SK-N-SH treated with all-trans-retinoic acid at 6 μM for 48 hours (cell line): ENCODE results near the gene BRD4.
A peak's percentile ranks its signal among the peaks of the same experiment; 100 is the strongest.

Experiments used
- ATAC-seq: fragments of 200-7000 bp; cut with Tn5 transposase; 3 replicates; pipeline ENCODE4 v1.9.1; 2020; ENCODE audit warnings: mild to moderate bottlenecking, moderate library complexity
- CSDC2 ChIP-seq: fragments of 250-450 bp; sonication (Bioruptor Pico); IDR thresholded peaks from 2 replicates; pipeline ENCODE4 v1.5.0; 2020; ENCODE audit warnings: mild to moderate bottlenecking, moderate library complexity
- ESRRG ChIP-seq: fragments of 250-450 bp; sonication (Bioruptor Pico); IDR thresholded peaks from 2 replicates; pipeline ENCODE4 v1.6.1; 2021; ENCODE audit warnings: mild to moderate bottlenecking
- OSR1 ChIP-seq: fragments of 250-450 bp; sonication (Bioruptor Pico); IDR thresholded peaks from 2 replicates; pipeline ENCODE4 v1.8.0; 2022; ENCODE audit warnings: moderate library complexity, mild to moderate bottlenecking, inconsistent platforms
- PATZ1 ChIP-seq: fragments of 250-450 bp; sonication (Bioruptor Pico); IDR thresholded peaks from 2 replicates; pipeline ENCODE4 v1.8.0; 2020; ENCODE audit warnings: mild to moderate bottlenecking, moderate library complexity, borderline replicate concordance
- POU6F1 ChIP-seq: fragments of 250-450 bp; sonication (Bioruptor Pico); IDR thresholded peaks from 2 replicates; pipeline ENCODE4 v1.8.0; 2021; ENCODE audit warnings: low read depth, mild to moderate bottlenecking, moderate library complexity, borderline replicate concordance
- PPARA ChIP-seq: fragments of 250-450 bp; sonication (Bioruptor Pico); IDR thresholded peaks from 2 replicates; pipeline ENCODE4 v1.5.0; 2020; ENCODE audit warnings: mild to moderate bottlenecking, borderline replicate concordance
- RARB ChIP-seq: fragments of 250-450 bp; sonication (Bioruptor Pico); IDR thresholded peaks from 2 replicates; pipeline ENCODE4 v1.8.0; 2021; ENCODE audit warnings: mild to moderate bottlenecking, moderate library complexity
- SNAI2 ChIP-seq: fragments of 250-450 bp; sonication (Bioruptor Pico); IDR thresholded peaks from 2 replicates; pipeline ENCODE4 v1.5.0; 2020; ENCODE audit warnings: mild to moderate bottlenecking, moderate library complexity
- TOX ChIP-seq: fragments of 250-450 bp; sonication (Bioruptor Pico); IDR thresholded peaks from 2 replicates; pipeline ENCODE4 v1.8.0; 2021; ENCODE audit warnings: mild to moderate bottlenecking, moderate library complexity, borderline replicate concordance
- TSHZ2 ChIP-seq: fragments of 250-450 bp; sonication (Bioruptor Pico); IDR thresholded peaks from 2 replicates; pipeline ENCODE4 v1.5.0; 2020; ENCODE audit warnings: mild to moderate bottlenecking, moderate library complexity
- ZC3H10 ChIP-seq: fragments of 250-450 bp; sonication (Bioruptor Pico); IDR thresholded peaks from 2 replicates; pipeline ENCODE4 v1.5.1; 2021; ENCODE audit warnings: mild to moderate bottlenecking, moderate library complexity
- ZFP3 ChIP-seq: fragments of 250-450 bp; sonication (Bioruptor Pico); IDR thresholded peaks from 2 replicates; pipeline ENCODE4 v1.5.0; 2020; ENCODE audit warnings: mild to moderate bottlenecking, moderate library complexity
- ZFP30 ChIP-seq: fragments of 450-650 bp; formaldehyde crosslinking; IDR thresholded peaks from 2 replicates; pipeline ENCODE4 v1.5.0; 2022; ENCODE audit warnings: mild to moderate bottlenecking, moderate library complexity
- ZNF70 ChIP-seq: fragments of 450-650 bp; formaldehyde crosslinking; IDR thresholded peaks from 2 replicates; pipeline ENCODE4 v1.5.0; 2020; ENCODE audit warnings: mild to moderate bottlenecking, moderate library complexity
- ZNF8 ChIP-seq: fragments of 450-650 bp; formaldehyde crosslinking; IDR thresholded peaks from 2 replicates; pipeline ENCODE4 v1.5.0; 2020; ENCODE audit warnings: mild to moderate bottlenecking, moderate library complexity

BRD4 gene

GRCh38 chr19:15297416-15298224, 34.7 kb downstream of the BRD4 start:
- TF ChIP-seq TSHZ2 (CRISPR knock-in tag) = no peak
- no peak for TF ChIP-seq RARB (CRISPR knock-in tag)
- TF ChIP-seq ESRRG (CRISPR knock-in tag) = no peak
- TF ChIP-seq CSDC2 = no peak
- no peak for TF ChIP-seq PATZ1 (CRISPR knock-in tag)
- no peak for TF ChIP-seq ZFP3 (CRISPR knock-in tag)
- no peak for TF ChIP-seq PPARA (CRISPR knock-in tag)
- no peak for TF ChIP-seq ZNF8 (CRISPR knock-in tag)
- ATAC-seq = peak; percentile 34

GRCh38 chr19:15296841-15297415, 35.4 kb downstream of the BRD4 start:
- TF ChIP-seq POU6F1 (CRISPR knock-in tag) (no peak), ZNF70 (CRISPR knock-in tag) (no peak), PATZ1 (CRISPR knock-in tag) (no peak), PPARA (CRISPR knock-in tag) (no peak), ZC3H10 (CRISPR knock-in tag) (no peak), ZFP3 (CRISPR knock-in tag) (no peak), ZNF8 (CRISPR knock-in tag) (no peak)
- TF ChIP-seq, all 23 proteins: peak for 0
- ATAC-seq = no peak

- no peak for ATAC-seq
- TF ChIP-seq RARB (CRISPR knock-in tag) (no peak), PATZ1 (CRISPR knock-in tag) (no peak), ZC3H10 (CRISPR knock-in tag) (no peak), ZFP30 (no peak), ZNF8 (CRISPR knock-in tag) (no peak), ZFP3 (CRISPR knock-in tag) (no peak), POU6F1 (CRISPR knock-in tag) (no peak), SNAI2 (CRISPR knock-in tag) (no peak), TSHZ2 (CRISPR knock-in tag) (no peak), TOX (CRISPR knock-in tag) (no peak), OSR1 (CRISPR knock-in tag) (no peak)
These were observed 36.0 kb downstream of the BRD4 start for GRCh38 chr19:15296353-15296752.
